A673 (cell line): ENCODE results near the gene LIME1.

Experiments
- CTCF ChIP-seq: fragments of 300-800, 200-600 bp; sonication (generic); conservative IDR thresholded peaks from 2 replicates; pipeline ENCODE4 v1.5.1; 2017; ENCODE audit warnings: low read depth, mild to moderate bottlenecking, antibody characterized with exemption, low read length, moderate library complexity, mixed read lengths
- EZH2 ChIP-seq: fragments of 200-600 bp; sonication (generic); IDR thresholded peaks from 2 replicates; pipeline ENCODE4 v1.6.1; 2017; ENCODE audit warnings: borderline replicate concordance, low read depth, mild to moderate bottlenecking, mixed read lengths, antibody characterized with exemption, low read length; ENCODE audit not compliant: poor library complexity, severe bottlenecking

- TF ChIP-seq EZH2 (no peak), CTCF (no peak)
Measured at GRCh38 chr20:63701329-63702035, 35.0 kb upstream of the LIME1 start.
